HCT116 (cell line): Measurements from ENCODE around the gene SLC12A1. TPM values are rescaled to one million over a fixed set of nuclear protein-coding genes. Genes with fewer than 3 reads are reported as not detected.

Experiments used
- ATAC-seq: fragments of 200-7000 bp; cut with Tn5 transposase; 2 replicates; pipeline ENCODE4 v1.9.1; 2020; ENCODE audit warnings: mild to moderate bottlenecking, moderate library complexity
- BruUV-seq: library from RNA; stranded (reverse); fragments of 400-500 nt; replicated peaks from 2 replicates; lab custom pipeline; 2021; lab: Mats Ljungman, UMichigan
- CTCF ChIA-PET: fragments of 300-600 bp; sonication (Branson Sonifier 250); formaldehyde crosslinking; loops from one replicate; lab custom pipeline; 2021; ENCODE audit warnings: antibody characterized with exemption; lab: Charles Lee
- POLR2A ChIA-PET: fragments of 300-600, 350-600 bp; sonication (Branson Sonifier 250); formaldehyde crosslinking; loops from one replicate; lab custom pipeline; 2021; ENCODE audit warnings: antibody characterized with exemption; lab: Charles Lee
- RAD21 ChIA-PET, 2 experiments: fragments of 300-600 bp; sonication (Branson Sonifier 250); formaldehyde crosslinking; loops; one replicate each; lab custom pipeline; 2023; ENCODE audit warnings: low total read pairs in 2 of 2; ENCODE audit not compliant: uncharacterized antibody in 2 of 2, unreplicated experiment in 2 of 2, low non-redundant PET in 1 of 2; lab: Charles Lee
- DNase-seq: peaks from one replicate; pipeline ENCODE4 v3.0.0-alpha.2; 2010; ENCODE audit warnings: low read depth, low spot score
- H2AFZ ChIP-seq: fragments of 200-600 bp; shearing (Covaris generic), sonication (generic); 2 replicates; pipeline ENCODE4 v1.6.1; 2017; ENCODE audit warnings: low read depth, mixed run types, mixed read lengths, antibody characterized with exemption, low read length; ENCODE audit not compliant: poor library complexity, severe bottlenecking
- H3K27ac ChIP-seq: 2 replicates; pipeline ENCODE4 v1.5.1; 2012; ENCODE audit warnings: low read depth, low read length
- H3K27me3 ChIP-seq: fragments of 200-600 bp; sonication (generic); 2 replicates; pipeline ENCODE4 v1.6.1; 2016; ENCODE audit warnings: mixed run types, low read length, mixed read lengths; ENCODE audit not compliant: insufficient read depth
- H3K36me3 ChIP-seq, 2 experiments: fragments of 200-500 bp in 1 of 2; fragments of 200-600 bp in 1 of 2; sonication (Bioruptor generic) in 1 of 2; sonication (generic) in 1 of 2; 2 replicates each; pipeline versions ENCODE4 v1.5.1 to v1.6.1; 2014 to 2016; ENCODE audit warnings: low read length in 2 of 2, inconsistent platforms in 1 of 2, mixed read lengths in 1 of 2, mixed run types in 1 of 2; ENCODE audit not compliant: insufficient read depth in 2 of 2, control insufficient read depth in 1 of 2
- H3K4me1 ChIP-seq, 2 experiments: fragments of 200-600 bp in 1 of 2; sonication (generic) in 1 of 2; 2 replicates each; pipeline versions ENCODE4 v1.5.1 to v1.6.1; 2012 to 2017; ENCODE audit warnings: low read length in 2 of 2, inconsistent platforms in 1 of 2, mild to moderate bottlenecking in 1 of 2, mixed read lengths in 1 of 2, mixed run types in 1 of 2, moderate library complexity in 1 of 2; ENCODE audit not compliant: insufficient read depth in 2 of 2, control insufficient read depth in 1 of 2
- H3K4me2 ChIP-seq: fragments of 200-600 bp; sonication (generic); 2 replicates; pipeline ENCODE4 v1.6.1; 2017; ENCODE audit warnings: mixed run types, low read length, mixed read lengths
- H3K4me3 ChIP-seq, 2 experiments: fragments of 200-600 bp in 1 of 2; sonication (generic) in 1 of 2; replicated peaks in 1 of 2; 2 replicates each; pipeline ENCODE4 v1.5.1; 2011 to 2016; ENCODE audit warnings: low read length in 2 of 2, control low read depth in 1 of 2, low read depth in 1 of 2, mild to moderate bottlenecking in 1 of 2, mixed read lengths in 1 of 2, mixed run types in 1 of 2
- H3K79me2 ChIP-seq: fragments of 200-600 bp; sonication (generic); 2 replicates; pipeline ENCODE4 v1.6.1; 2017; ENCODE audit warnings: mild to moderate bottlenecking, mixed run types, low read length, moderate library complexity, mixed read lengths; ENCODE audit not compliant: insufficient read depth
- H3K9ac ChIP-seq: fragments of 200-600 bp; sonication (generic); 2 replicates; pipeline ENCODE4 v1.6.1; 2016; ENCODE audit warnings: low read length, mixed read lengths
- H3K9me2 ChIP-seq: fragments of 200-600 bp; sonication (generic), shearing (Covaris generic); 2 replicates; pipeline ENCODE4 v1.6.1; 2017; ENCODE audit warnings: mixed run types, mild to moderate bottlenecking, moderate library complexity; ENCODE audit not compliant: insufficient read depth
- H3K9me3 ChIP-seq, 2 experiments: fragments of 200-500 bp in 1 of 2; fragments of 200-600 bp in 1 of 2; sonication (Bioruptor generic) in 1 of 2; sonication (generic) in 1 of 2; 2 replicates each; pipeline ENCODE4 v1.6.1; 2014 to 2017; ENCODE audit warnings: low read length in 2 of 2, mixed read lengths in 2 of 2, inconsistent platforms in 1 of 2, low read depth in 1 of 2, mild to moderate bottlenecking in 1 of 2, mixed run types in 1 of 2, moderate library complexity in 1 of 2; ENCODE audit not compliant: control insufficient read depth in 1 of 2, insufficient read depth in 1 of 2
- H4K20me1 ChIP-seq: fragments of 200-600 bp; sonication (generic), shearing (Covaris generic); 2 replicates; pipeline ENCODE4 v1.6.1; 2017; ENCODE audit warnings: mixed run types, mild to moderate bottlenecking, moderate library complexity; ENCODE audit not compliant: insufficient read depth
- ATF3 ChIP-seq: IDR thresholded peaks from 2 replicates; pipeline ENCODE4 v1.6.1; 2012
- CBX3 ChIP-seq: IDR thresholded peaks from 2 replicates; pipeline ENCODE4 v1.6.1; 2012; ENCODE audit warnings: low read depth
- ELF1 ChIP-seq: IDR thresholded peaks from 2 replicates; pipeline ENCODE4 v1.6.1; 2012; ENCODE audit warnings: low read depth, borderline replicate concordance
- EZH2 ChIP-seq: fragments of 200-600 bp; sonication (generic); IDR thresholded peaks from 2 replicates; pipeline ENCODE4 v1.6.1; 2017; ENCODE audit warnings: antibody characterized with exemption, mixed run types
- JUND ChIP-seq: IDR thresholded peaks from 2 replicates; pipeline ENCODE4 v1.6.1; 2012
- POLR2A ChIP-seq: IDR thresholded peaks from 2 replicates; pipeline ENCODE4 v1.7.0; 2011; ENCODE audit warnings: borderline replicate concordance; ENCODE audit not compliant: insufficient read depth, insufficient read length; ENCODE audit errors: extremely low read depth
- POLR2AphosphoS5 ChIP-seq: IDR thresholded peaks from 2 replicates; pipeline ENCODE4 v1.6.1; 2011; ENCODE audit warnings: mild to moderate bottlenecking, low read depth, low read length, moderate library complexity
- RAD21 ChIP-seq: IDR thresholded peaks from 2 replicates; pipeline ENCODE4 v1.6.1; 2012; ENCODE audit warnings: low read depth, mild to moderate bottlenecking
- REST ChIP-seq: IDR thresholded peaks from 2 replicates; pipeline ENCODE4 v1.6.1; 2012; ENCODE audit warnings: low read depth
- SIN3A ChIP-seq: IDR thresholded peaks from 2 replicates; pipeline ENCODE4 v1.6.1; 2012; ENCODE audit warnings: low read depth
- SP1 ChIP-seq: IDR thresholded peaks from 2 replicates; pipeline ENCODE4 v1.6.1; 2012; ENCODE audit warnings: low read depth
- SRF ChIP-seq: IDR thresholded peaks from 2 replicates; pipeline ENCODE4 v1.6.1; 2012; ENCODE audit warnings: low read depth
- TCF7L2 ChIP-seq: IDR thresholded peaks from 2 replicates; pipeline ENCODE4 v1.7.0; 2011; ENCODE audit warnings: borderline replicate concordance, inconsistent platforms; ENCODE audit not compliant: insufficient read depth, insufficient read length; ENCODE audit errors: extremely low read depth
- ZFX ChIP-seq: fragments of 450-650 bp; IDR thresholded peaks from 2 replicates; pipeline ENCODE4 v1.6.1; 2017
- ZNF274 ChIP-seq: fragments of 200-500 bp; sonication (Bioruptor generic); IDR thresholded peaks from 2 replicates; pipeline ENCODE4 v1.6.1; 2014; ENCODE audit warnings: mild to moderate bottlenecking, low read depth, low read length, inconsistent platforms
- intact Hi-C: fragments of 100-400 bp; cut with micrococcal nuclease; formaldehyde crosslinking; loops from 2 replicates; pipeline ENCODE4 v1.10.0; 2022
- total RNA-seq: library from RNA; stranded (reverse); gene quantifications from one replicate; pipeline ENCODE4 v1.2.1, GENCODE V29; 2021; ENCODE audit not compliant: unreplicated experiment
- TF ChIP-seq, protein P1 (sequence below): IDR thresholded peaks from 2 replicates; pipeline ENCODE4 v1.6.1; 2011; ENCODE audit warnings: mild to moderate bottlenecking, low read length, moderate library complexity; ENCODE audit not compliant: insufficient replicate concordance; ENCODE audit errors: extremely low read depth

The SLC12A1 gene
- total RNA-seq, 1 experiment from 2014 or later: not detected

GRCh38 chr15:48297668-48298067 is 91.6 kb downstream of the SLC12A1 start:
- CTCF ChIA-PET: interaction anchor here (0.8 to 1.7 kb wide), 2 partner anchors 12 kb away, joined by 3 to 7 read pairs; no protein-coding TSS in a partner anchor
- DNase-seq (no peak), ATAC-seq (no peak)
- no peaks in the 10 kb centered on the region for H3K4me1 ChIP-seq
- no peaks in the 10 kb centered on the region for H3K79me2 ChIP-seq
- intact Hi-C loops: no loop called here
- H3K27me3 ChIP-seq: no peaks in the 10 kb centered on the region
- no peak overlapping the region for H3K4me3 ChIP-seq
- no peaks in the 10 kb centered on the region for H3K9me2 ChIP-seq
- TF ChIP-seq ELF1 (no peak), ZNF274 (no peak), SP1 (no peak), JUND (no peak), SRF (no peak), POLR2AphosphoS5 (no peak), REST (no peak), POLR2A (no peak), ATF3 (no peak), RAD21 (no peak), EZH2 (no peak), ZFX (no peak), SIN3A (no peak), CBX3 (no peak), TCF7L2 (no peak)
- TF ChIP-seq, protein P1, sequence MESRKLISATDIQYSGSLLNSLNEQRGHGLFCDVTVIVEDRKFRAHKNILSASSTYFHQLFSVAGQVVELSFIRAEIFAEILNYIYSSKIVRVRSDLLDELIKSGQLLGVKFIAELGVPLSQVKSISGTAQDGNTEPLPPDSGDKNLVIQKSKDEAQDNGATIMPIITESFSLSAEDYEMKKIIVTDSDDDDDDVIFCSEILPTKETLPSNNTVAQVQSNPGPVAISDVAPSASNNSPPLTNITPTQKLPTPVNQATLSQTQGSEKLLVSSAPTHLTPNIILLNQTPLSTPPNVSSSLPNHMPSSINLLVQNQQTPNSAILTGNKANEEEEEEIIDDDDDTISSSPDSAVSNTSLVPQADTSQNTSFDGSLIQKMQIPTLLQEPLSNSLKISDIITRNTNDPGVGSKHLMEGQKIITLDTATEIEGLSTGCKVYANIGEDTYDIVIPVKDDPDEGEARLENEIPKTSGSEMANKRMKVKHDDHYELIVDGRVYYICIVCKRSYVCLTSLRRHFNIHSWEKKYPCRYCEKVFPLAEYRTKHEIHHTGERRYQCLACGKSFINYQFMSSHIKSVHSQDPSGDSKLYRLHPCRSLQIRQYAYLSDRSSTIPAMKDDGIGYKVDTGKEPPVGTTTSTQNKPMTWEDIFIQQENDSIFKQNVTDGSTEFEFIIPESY: no peak
- no peak overlapping the region for H3K4me2 ChIP-seq
- H3K36me3 ChIP-seq: no peaks in the 10 kb centered on the region
- no peak overlapping the region for H3K27ac ChIP-seq
- BruUV-seq: no TSS peak
- RAD21 ChIA-PET: no interaction called here
- no peaks in the 10 kb centered on the region for H3K9me3 ChIP-seq
- no peak overlapping the region for H3K9ac ChIP-seq
- no peaks in the 10 kb centered on the region for H4K20me1 ChIP-seq
- no peak overlapping the region for H2AFZ ChIP-seq
- POLR2A ChIA-PET: no interaction called here
